Tibial artery (tissue), 4 donors: ENCODE data around the gene CAMTA1.

Experiments
- DNase-seq, 2 donors: peaks; one replicate each; pipeline ENCODE4 v3.0.0-alpha.2; 2019
- H3K27ac ChIP-seq, 2 donors: fragments of 200-600 bp; sonication (generic) in 1 of 2; 1 replicate in 1 of 2; 2 replicates in 1 of 2; pipeline ENCODE4 v1.5.1; 2018 to 2019; ENCODE audit warnings: mild to moderate bottlenecking in 1 of 2
- H3K27me3 ChIP-seq, 2 donors: fragments of 200-600 bp; sonication (generic) in 1 of 2; one replicate each; pipeline versions ENCODE4 v1.5.1 to v1.6.0; 2016 to 2019
- H3K36me3 ChIP-seq, 3 donors: fragments of 200-600 bp; sonication (generic) in 2 of 3; one replicate each; pipeline ENCODE4 v1.5.1; 2016 to 2019; ENCODE audit warnings: mild to moderate bottlenecking in 2 of 3
- H3K4me1 ChIP-seq, 4 donors: fragments of 200-600 bp; sonication (generic) in 2 of 4; 1 replicate in 3 of 4; 2 replicates in 1 of 4; pipeline ENCODE4 v1.5.1; 2016 to 2019
- H3K4me3 ChIP-seq, 2 donors: fragments of 200-600 bp; sonication (generic) in 1 of 2; 1 replicate in 1 of 2; 2 replicates in 1 of 2; pipeline ENCODE4 v1.5.1; 2018 to 2019; ENCODE audit warnings: mild to moderate bottlenecking in 2 of 2
- H3K9me3 ChIP-seq, 3 donors: fragments of 200-600 bp; sonication (generic) in 1 of 3; one replicate each; pipeline ENCODE4 v1.5.1; 2016 to 2019
- intact Hi-C: fragments of 100-400 bp; cut with DNase I; formaldehyde crosslinking; loops from one replicate; pipeline ENCODE4 v1.15.0; 2023; ENCODE audit warnings: low total_unique reads
- TF ChIP-seq, protein P1 (sequence below), 2 experiments: fragments of 200-600 bp in 1 of 2; fragments of 450-650 bp in 1 of 2; IDR thresholded peaks; one replicate each; pipeline ENCODE4 v1.5.1; 2017 to 2019; ENCODE audit warnings: antibody characterized with exemption in 2 of 2, mild to moderate bottlenecking in 1 of 2, moderate library complexity in 1 of 2

CAMTA1 gene

DNA sequence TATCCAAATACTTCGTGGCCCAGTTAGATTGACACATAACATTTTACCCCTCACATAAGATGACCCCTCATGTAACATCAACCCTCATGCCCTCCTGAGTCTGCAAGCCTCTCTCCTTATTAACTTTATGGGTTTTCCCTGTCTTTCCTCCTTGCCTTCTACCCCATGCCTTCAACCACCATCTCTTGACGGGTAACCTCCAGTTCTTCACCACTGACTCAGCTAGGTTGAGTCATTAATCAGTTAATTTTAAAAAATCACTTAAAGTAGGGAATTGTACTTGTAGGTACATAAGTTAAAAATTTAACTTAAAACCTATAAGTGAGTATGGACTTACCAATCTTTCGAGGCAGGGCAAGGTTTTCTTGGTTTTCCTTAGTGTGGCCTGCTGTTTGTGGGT is 330.7 kb downstream of the CAMTA1 start:
- Histone ChIP-seq H3K4me3 (no peak overlapping the region), H3K27me3 (peaks cover 0 to under 1% of the 10 kb centered on the region in 2 donors), H3K27ac (no peak overlapping the region), H3K4me1 (peaks cover 0 to 9% (median 2%) of the 10 kb centered on the region in 4 donors), H3K36me3 (no peaks in the 10 kb centered on the region), H3K9me3 (peaks cover 0 to 5% (median 0%) of the 10 kb centered on the region in 3 donors)
- DNase-seq = no peak
- TF ChIP-seq, protein P1, sequence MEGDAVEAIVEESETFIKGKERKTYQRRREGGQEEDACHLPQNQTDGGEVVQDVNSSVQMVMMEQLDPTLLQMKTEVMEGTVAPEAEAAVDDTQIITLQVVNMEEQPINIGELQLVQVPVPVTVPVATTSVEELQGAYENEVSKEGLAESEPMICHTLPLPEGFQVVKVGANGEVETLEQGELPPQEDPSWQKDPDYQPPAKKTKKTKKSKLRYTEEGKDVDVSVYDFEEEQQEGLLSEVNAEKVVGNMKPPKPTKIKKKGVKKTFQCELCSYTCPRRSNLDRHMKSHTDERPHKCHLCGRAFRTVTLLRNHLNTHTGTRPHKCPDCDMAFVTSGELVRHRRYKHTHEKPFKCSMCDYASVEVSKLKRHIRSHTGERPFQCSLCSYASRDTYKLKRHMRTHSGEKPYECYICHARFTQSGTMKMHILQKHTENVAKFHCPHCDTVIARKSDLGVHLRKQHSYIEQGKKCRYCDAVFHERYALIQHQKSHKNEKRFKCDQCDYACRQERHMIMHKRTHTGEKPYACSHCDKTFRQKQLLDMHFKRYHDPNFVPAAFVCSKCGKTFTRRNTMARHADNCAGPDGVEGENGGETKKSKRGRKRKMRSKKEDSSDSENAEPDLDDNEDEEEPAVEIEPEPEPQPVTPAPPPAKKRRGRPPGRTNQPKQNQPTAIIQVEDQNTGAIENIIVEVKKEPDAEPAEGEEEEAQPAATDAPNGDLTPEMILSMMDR (IDR thresholded peaks at IDR 0.05) = no peak
- intact Hi-C loops = no loop called here

DNA sequence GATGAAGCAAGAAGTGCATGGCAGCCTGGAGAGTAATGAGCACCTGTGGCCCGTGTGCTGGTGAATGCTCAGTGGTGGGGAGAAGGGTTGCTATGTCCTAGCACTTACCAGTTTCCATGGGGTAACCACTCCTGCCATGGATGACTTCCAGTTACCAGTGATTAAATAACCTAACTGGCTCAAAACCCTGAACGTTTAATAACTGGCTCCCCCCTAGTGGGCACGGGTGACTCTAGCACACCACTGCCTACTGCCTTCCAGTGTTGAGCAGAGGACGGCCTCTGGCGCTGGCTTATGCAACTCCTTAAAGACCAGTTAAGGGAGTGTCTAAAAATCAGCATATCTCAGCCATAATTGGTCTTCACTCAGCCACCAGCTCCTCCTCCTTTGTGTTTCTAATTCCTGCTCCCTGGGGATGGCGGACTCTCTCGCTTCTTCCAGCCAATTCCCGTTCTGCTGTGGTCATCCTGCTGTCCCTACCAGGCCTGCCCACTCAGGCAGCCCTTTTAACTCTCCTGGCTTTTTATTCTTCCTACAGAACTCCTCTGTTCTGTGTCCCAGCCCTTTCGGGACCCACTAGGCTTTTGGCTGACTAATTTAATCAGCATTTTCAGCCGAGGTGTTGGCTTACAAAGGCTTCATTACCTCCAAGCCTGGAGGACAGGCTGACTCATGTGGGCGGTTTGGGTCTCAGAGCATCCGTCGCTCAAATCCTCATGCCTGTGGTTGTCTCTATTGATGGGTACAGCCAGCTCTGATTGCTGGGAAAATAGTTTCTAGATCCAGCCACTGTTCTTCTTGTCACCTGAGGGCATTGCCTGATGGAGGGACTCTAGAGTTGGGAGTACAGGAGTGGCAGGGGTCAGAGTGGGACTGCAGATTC is 332.4 kb downstream of the CAMTA1 start:
- intact Hi-C loops = no loop called here
- no peak overlapping the region for H3K4me3 ChIP-seq
- peak in 1 of 2 donors; percentile 69 for DNase-seq
- H3K9me3 ChIP-seq = peaks cover 0 to 5% (median 0%) of the 10 kb centered on the region in 3 donors
- H3K4me1 ChIP-seq = peaks cover 0 to 25% (median 16%) of the 10 kb centered on the region in 4 donors
- H3K36me3 ChIP-seq = no peaks in the 10 kb centered on the region
- TF ChIP-seq, protein P1 (IDR thresholded peaks at IDR 0.05) = peak in 1 of 2 experiments; percentile 14
- peak overlapping the region in 1 of 2 donors; percentile 40 for H3K27ac ChIP-seq
- no peaks in the 10 kb centered on the region for H3K27me3 ChIP-seq

DNA sequence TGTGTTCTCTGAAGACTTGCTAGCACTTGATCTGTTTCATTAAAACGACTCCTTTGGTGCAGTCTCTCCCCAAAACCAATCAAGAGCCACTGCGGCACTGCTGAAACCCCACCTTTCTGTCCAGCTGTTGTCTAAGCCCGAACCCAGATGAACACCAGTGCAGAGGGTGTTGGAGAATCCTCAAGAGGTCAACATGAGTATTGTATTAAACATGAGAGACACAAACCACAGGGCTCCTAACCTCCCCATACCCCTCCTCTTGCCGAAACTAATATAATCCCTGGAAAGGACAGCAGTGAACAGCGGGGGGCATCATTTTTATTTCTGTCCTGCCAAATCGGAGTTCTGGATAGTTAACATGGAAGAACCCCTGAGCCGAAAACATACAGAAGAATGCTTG is 333.9 kb downstream of the CAMTA1 start:
- no peaks in the 10 kb centered on the region for H3K9me3 ChIP-seq
- H3K27me3 ChIP-seq = no peaks in the 10 kb centered on the region
- H3K36me3 ChIP-seq = no peaks in the 10 kb centered on the region
- TF ChIP-seq, protein P1 (IDR thresholded peaks at IDR 0.05) = no peak
- no peak for DNase-seq
- intact Hi-C loops = no loop called here
- peaks cover 0 to 30% (median 18%) of the 10 kb centered on the region in 4 donors for H3K4me1 ChIP-seq
- H3K4me3 ChIP-seq = no peak overlapping the region
- no peak overlapping the region for H3K27ac ChIP-seq

DNA sequence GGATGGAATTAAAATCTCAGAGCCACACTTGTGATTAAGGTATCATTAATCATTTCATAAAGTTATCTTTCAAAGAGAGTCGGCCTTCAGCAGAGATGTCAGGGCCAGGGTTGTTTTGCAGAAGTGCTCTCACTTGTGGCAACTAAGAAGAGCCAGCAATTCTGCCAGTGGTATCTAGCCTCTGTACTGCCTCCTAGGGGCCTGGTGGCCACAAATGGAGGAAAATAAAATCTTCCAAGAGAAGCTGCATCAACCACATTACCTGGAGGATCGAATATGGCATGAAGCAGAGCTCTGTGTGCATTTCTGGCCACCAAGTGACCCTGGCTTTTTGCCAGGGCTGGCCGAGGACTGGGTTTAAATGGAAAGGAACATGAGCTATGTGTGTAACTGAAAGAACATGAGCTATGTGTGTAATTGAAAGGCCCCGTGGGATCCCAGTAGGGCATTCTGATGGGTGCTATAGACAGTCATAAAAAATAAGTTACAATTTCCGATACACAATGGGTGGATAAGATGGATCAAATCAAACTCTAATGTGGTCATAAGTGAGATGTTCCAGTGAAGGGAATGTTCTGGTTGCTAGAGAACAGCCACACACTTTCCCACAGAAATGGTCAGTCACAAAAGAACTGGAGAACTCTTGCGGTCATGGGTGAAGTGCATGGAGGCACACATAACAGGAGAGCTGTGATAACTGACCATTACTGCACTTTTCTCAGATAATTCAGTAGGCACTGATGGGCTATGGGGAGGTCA is 335.8 kb downstream of the CAMTA1 start:
- no peak overlapping the region for H3K4me3 ChIP-seq
- H3K4me1 ChIP-seq = peaks cover 0 to 30% (median 18%) of the 10 kb centered on the region in 4 donors
- no peaks in the 10 kb centered on the region for H3K27me3 ChIP-seq
- H3K27ac ChIP-seq = peak overlapping the region; percentile 4 to 7
- DNase-seq = no peak
- no peaks in the 10 kb centered on the region for H3K9me3 ChIP-seq
- TF ChIP-seq, protein P1 (IDR thresholded peaks at IDR 0.05) = no peak
- intact Hi-C loops = no loop called here
- H3K36me3 ChIP-seq = no peaks in the 10 kb centered on the region

DNA sequence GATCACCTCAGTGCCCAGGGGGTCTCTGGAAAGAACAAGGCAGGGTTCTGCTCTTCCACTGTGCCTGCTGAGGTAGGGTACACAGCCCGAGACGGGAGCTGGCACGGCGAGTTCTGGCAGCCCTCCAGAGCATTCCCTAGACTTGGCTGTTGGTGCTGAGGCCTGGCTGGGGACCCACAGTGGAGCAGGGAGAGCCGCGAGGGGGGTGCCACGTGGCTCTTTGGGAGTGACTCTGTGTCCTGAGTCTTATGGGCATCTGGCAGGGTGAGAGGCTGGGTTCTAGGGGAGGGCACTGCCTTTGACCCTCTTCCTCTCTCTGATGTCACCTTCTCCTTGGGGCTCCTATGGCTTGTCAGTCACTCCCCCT is 336.4 kb downstream of the CAMTA1 start:
- peak overlapping the region; percentile 4 to 7 for H3K27ac ChIP-seq
- no peak overlapping the region for H3K4me3 ChIP-seq
- peak in 1 of 2 donors; percentile 82 for DNase-seq
- peaks cover 0 to 30% (median 18%) of the 10 kb centered on the region in 4 donors for H3K4me1 ChIP-seq
- no peaks in the 10 kb centered on the region for H3K9me3 ChIP-seq
- no peaks in the 10 kb centered on the region for H3K36me3 ChIP-seq
- TF ChIP-seq, protein P1 (IDR thresholded peaks at IDR 0.05) = no peak
- intact Hi-C loops = no loop called here
- H3K27me3 ChIP-seq = no peaks in the 10 kb centered on the region
